H9 (cell line): ENCODE results near the gene TNC. TPM values are rescaled to one million over a fixed set of nuclear protein-coding genes. Genes with fewer than 3 reads are reported as not detected.

Source experiments
- DNase-seq: peaks from one replicate; pipeline ENCODE4 v3.0.0-alpha.2; 2017
- H2AFZ ChIP-seq: one replicate; pipeline ENCODE4 v1.6.1; 2013; ENCODE audit warnings: mild to moderate bottlenecking, low read length, control low read depth, moderate library complexity
- H2AK5ac ChIP-seq: 2 replicates; pipeline ENCODE4 v1.6.1; 2013; ENCODE audit warnings: low read length, control low read depth, mixed read lengths; ENCODE audit not compliant: insufficient read length
- H2BK120ac ChIP-seq: one replicate; pipeline ENCODE4 v1.6.1; 2013; ENCODE audit warnings: low read depth, mild to moderate bottlenecking, low read length, control low read depth, inconsistent platforms; ENCODE audit not compliant: poor library complexity, severe bottlenecking
- H2BK12ac ChIP-seq: 2 replicates; pipeline ENCODE4 v1.6.1; 2013; ENCODE audit warnings: low read length, control low read depth, mixed read lengths, low read depth; ENCODE audit not compliant: insufficient read length
- H2BK15ac ChIP-seq: 2 replicates; pipeline ENCODE4 v1.6.1; 2013; ENCODE audit warnings: low read depth, low read length, control low read depth
- H2BK20ac ChIP-seq: one replicate; pipeline ENCODE4 v1.6.1; 2013; ENCODE audit warnings: low read depth, mild to moderate bottlenecking, low read length, control low read depth, inconsistent platforms; ENCODE audit not compliant: poor library complexity, severe bottlenecking
- H2BK5ac ChIP-seq: 2 replicates; pipeline ENCODE4 v1.6.1; 2013; ENCODE audit warnings: low read length, control low read depth, mixed read lengths; ENCODE audit not compliant: insufficient read length
- H3K14ac ChIP-seq: 2 replicates; pipeline ENCODE4 v1.6.1; 2013; ENCODE audit warnings: low read length, control low read depth; ENCODE audit not compliant: insufficient read depth
- H3K18ac ChIP-seq: 2 replicates; pipeline ENCODE4 v1.6.1; 2013; ENCODE audit warnings: low read depth, mild to moderate bottlenecking, mixed read lengths, low read length, control low read depth; ENCODE audit not compliant: insufficient read length
- H3K23ac ChIP-seq: 2 replicates; pipeline ENCODE4 v1.6.1; 2013; ENCODE audit warnings: low read length, control low read depth, mixed read lengths, low read depth; ENCODE audit not compliant: insufficient read length
- H3K23me2 ChIP-seq: 2 replicates; pipeline ENCODE4 v1.6.1; 2013; ENCODE audit warnings: low read depth, mild to moderate bottlenecking, mixed read lengths, low read length, control low read depth; ENCODE audit not compliant: insufficient read length, poor library complexity, severe bottlenecking
- H3K27ac ChIP-seq: 2 replicates; pipeline ENCODE4 v1.5.1; 2013; ENCODE audit warnings: low read length, control low read depth, mixed read lengths, low read depth; ENCODE audit not compliant: insufficient read length
- H3K27me3 ChIP-seq: 2 replicates; pipeline ENCODE4 v1.6.1; 2013; ENCODE audit warnings: low read length, control low read depth, inconsistent platforms; ENCODE audit not compliant: insufficient read depth
- H3K4ac ChIP-seq: 2 replicates; pipeline ENCODE4 v1.6.1; 2013; ENCODE audit warnings: low read depth, mild to moderate bottlenecking, control low read depth, inconsistent platforms, low read length, moderate library complexity
- H3K4me1 ChIP-seq: 2 replicates; pipeline ENCODE4 v1.6.1; 2013; ENCODE audit warnings: low read length, control low read depth, inconsistent platforms; ENCODE audit not compliant: insufficient read depth
- H3K4me2 ChIP-seq: 2 replicates; pipeline ENCODE4 v1.6.1; 2013; ENCODE audit warnings: low read length, control low read depth, mixed read lengths; ENCODE audit not compliant: insufficient read length, insufficient read depth
- H3K56ac ChIP-seq: 2 replicates; pipeline ENCODE4 v1.6.1; 2013; ENCODE audit warnings: low read depth, mild to moderate bottlenecking, mixed read lengths, low read length, control low read depth; ENCODE audit not compliant: insufficient read length
- H3K79me1 ChIP-seq: 2 replicates; pipeline ENCODE4 v1.6.1; 2013; ENCODE audit warnings: low read depth, mild to moderate bottlenecking, moderate library complexity, low read length, control low read depth, inconsistent platforms; ENCODE audit not compliant: insufficient read depth, poor library complexity, severe bottlenecking
- H3K79me2 ChIP-seq: 2 replicates; pipeline ENCODE4 v1.6.1; 2013; ENCODE audit warnings: low read length, control low read depth, inconsistent platforms; ENCODE audit not compliant: insufficient read depth
- H3K9ac ChIP-seq: 2 replicates; pipeline ENCODE4 v1.6.1; 2013; ENCODE audit warnings: low read length, control low read depth, mixed read lengths; ENCODE audit not compliant: insufficient read length; ENCODE audit errors: extremely low read depth
- H3K9me3 ChIP-seq: one replicate; pipeline ENCODE4 v1.6.1; 2013; ENCODE audit warnings: low read depth, low read length, inconsistent platforms; ENCODE audit not compliant: control insufficient read depth
- H3T11ph ChIP-seq: one replicate; pipeline ENCODE4 v1.6.1; 2013; ENCODE audit warnings: mild to moderate bottlenecking, low read length, control low read depth, inconsistent platforms
- H4K20me1 ChIP-seq: one replicate; pipeline ENCODE4 v1.6.1; 2013; ENCODE audit not compliant: control insufficient read depth, insufficient read length, insufficient read depth
- H4K5ac ChIP-seq: 2 replicates; pipeline ENCODE4 v1.6.1; 2013; ENCODE audit warnings: low read depth, mild to moderate bottlenecking, mixed read lengths, low read length, control low read depth; ENCODE audit not compliant: insufficient read length
- H4K8ac ChIP-seq: replicated peaks from 2 replicates; pipeline ENCODE4 v1.6.1; 2013; ENCODE audit warnings: low read length, control low read depth, mixed read lengths, low read depth; ENCODE audit not compliant: insufficient read length
- H4K91ac ChIP-seq: 2 replicates; pipeline ENCODE4 v1.6.1; 2013; ENCODE audit warnings: low read depth, mild to moderate bottlenecking, moderate library complexity, mixed read lengths, low read length, control low read depth; ENCODE audit not compliant: insufficient read length
- H3K27ac Mint-ChIP-seq, 3 experiments: 2 replicates in 2 of 3; 3 replicates in 1 of 3; pipeline ENCODE4 v1.8.0; 2020 to 2021; ENCODE audit warnings: mixed read lengths in 3 of 3, mild to moderate bottlenecking in 1 of 3, moderate library complexity in 1 of 3
- H3K27me3 Mint-ChIP-seq: 2 replicates; pipeline ENCODE4 v1.8.0; 2021; ENCODE audit warnings: low read depth, mild to moderate bottlenecking, moderate library complexity, mixed read lengths
- H3K36me3 Mint-ChIP-seq, 3 experiments: 2 replicates in 2 of 3; 3 replicates in 1 of 3; pipeline ENCODE4 v1.8.0; 2020 to 2021; ENCODE audit warnings: low read depth in 3 of 3, mixed read lengths in 3 of 3; ENCODE audit not compliant: insufficient read depth in 1 of 3
- H3K4me1 Mint-ChIP-seq, 2 experiments: 2 replicates each; pipeline ENCODE4 v1.8.0; 2020; ENCODE audit warnings: mixed read lengths in 2 of 2
- H3K4me3 Mint-ChIP-seq, 2 experiments: 2 replicates in 1 of 2; 3 replicates in 1 of 2; pipeline ENCODE4 v1.8.0; 2020 to 2021; ENCODE audit warnings: mild to moderate bottlenecking in 2 of 2, mixed read lengths in 2 of 2, moderate library complexity in 1 of 2
- H3K9me3 Mint-ChIP-seq, 2 experiments: 2 replicates in 1 of 2; 3 replicates in 1 of 2; pipeline ENCODE4 v1.8.0; 2020; ENCODE audit warnings: mild to moderate bottlenecking in 2 of 2, mixed read lengths in 2 of 2, moderate library complexity in 1 of 2
- CTCF ChIP-seq: fragments of 200-600 bp; sonication (generic); conservative IDR thresholded peaks from 3 replicates; pipeline ENCODE4 v1.8.0; 2021; ENCODE audit warnings: antibody characterized with exemption, mild to moderate bottlenecking
- WGBS: extraction: QIAGEN DNeasy Blood & Tissue Kit; methylation state at CpG from one replicate; pipeline ENCODE4 v1.1.7; 2013; ENCODE audit warnings: missing lambda C conversion rate, low lambda C conversion rate, mixed read lengths; ENCODE audit not compliant: insufficient read length; ENCODE audit errors: extremely low coverage; 5-methylcytosine and 5-hydroxymethylcytosine counted together
- total RNA-seq: library from RNA; stranded (reverse); gene quantifications from 2 replicates; pipeline ENCODE4 v1.2.1, GENCODE V29; 2021

The TNC gene
- total RNA-seq, 1 experiment from 2014 or later: 0.63 TPM

GRCh38 chr9:115069771-115070170, 48.2 kb downstream of the TNC start:
- no peak for DNase-seq
- Histone ChIP-seq H3K79me1 (no peaks in the 10 kb centered on the region), H2BK120ac (no peak overlapping the region), H3K9me3 (no peaks in the 10 kb centered on the region), H3K23me2 (peaks cover 3% of the 10 kb centered on the region), H2AFZ (no peak overlapping the region), H3K56ac (no peak overlapping the region), H3K18ac (no peak overlapping the region), H4K8ac (no peak overlapping the region), H3K27me3 (no peaks in the 10 kb centered on the region), H3K14ac (no peak overlapping the region), H3K4me1 (peaks cover 3% of the 10 kb centered on the region; the same call in 1 of the 2 replicates), H2BK5ac (no peak overlapping the region), H3K79me2 (no peaks in the 10 kb centered on the region), H2BK20ac (no peak overlapping the region), H3T11ph (no peak overlapping the region), H3K27ac (no peak overlapping the region), H3K9ac (no peak overlapping the region), H4K5ac (no peak overlapping the region), H2BK15ac (no peak overlapping the region), H2AK5ac (no peak overlapping the region), H2BK12ac (no peak overlapping the region), H3K23ac (no peak overlapping the region), H3K4ac (no peak overlapping the region), H4K20me1 (no peaks in the 10 kb centered on the region), H3K4me2 (no peak overlapping the region), H4K91ac (no peak overlapping the region)
- Mint-ChIP-seq H3K9me3 (no peaks in the 10 kb centered on the region; a peak in 1 of 5 replicates), H3K27ac (no peak overlapping the region), H3K4me3 (no peak overlapping the region), H3K27me3 (peaks cover 25% of the 10 kb centered on the region), H3K4me1 (no peaks in the 10 kb centered on the region), H3K36me3 (no peaks in the 10 kb centered on the region)
- WGBS: no CpG with 5 or more reads among the region's 1 CpG
- no peak for TF ChIP-seq CTCF
